ENCODE data around the gene FADS2.

GRCh38 chr11:61882879-61883278 is 54.8 kb downstream of the FADS2 start:
- TF ChIP-seq POLR2A (IDR thresholded peaks at IDR 0.05; ENCODE audit: low read length), result no peak
- no peak for TF ChIP-seq CTCF (IDR thresholded peaks at IDR 0.05)

All from A549 (cell line).